Neuronal stem cell (in vitro differentiated cells): ENCODE data around the gene PDE6G.

Experiments used
- DNase-seq: peaks from one replicate; pipeline ENCODE4 v3.0.0-alpha.2; 2013; ENCODE audit warnings: low spot score
- H2AFZ ChIP-seq: one replicate; pipeline ENCODE4 v1.6.1; 2013; ENCODE audit warnings: mild to moderate bottlenecking, low read length, inconsistent platforms
- H2AK5ac ChIP-seq: 2 replicates; pipeline ENCODE4 v1.6.1; 2013; ENCODE audit warnings: low read depth, mild to moderate bottlenecking, inconsistent platforms, low read length, moderate library complexity, mixed read lengths
- H2BK120ac ChIP-seq: 2 replicates; pipeline ENCODE4 v1.6.1; 2013; ENCODE audit warnings: low read depth, mild to moderate bottlenecking, inconsistent platforms, low read length, moderate library complexity, mixed read lengths
- H2BK12ac ChIP-seq: one replicate; pipeline ENCODE4 v1.6.1; 2013; ENCODE audit warnings: low read length, inconsistent platforms
- H2BK15ac ChIP-seq: 2 replicates; pipeline ENCODE4 v1.6.1; 2013; ENCODE audit warnings: mild to moderate bottlenecking, low read length, inconsistent platforms, mixed read lengths
- H2BK5ac ChIP-seq: one replicate; pipeline ENCODE4 v1.6.1; 2013; ENCODE audit warnings: inconsistent platforms, mild to moderate bottlenecking, low read length, moderate library complexity
- H3K14ac ChIP-seq: one replicate; pipeline ENCODE4 v1.6.1; 2013; ENCODE audit warnings: low read length, inconsistent platforms
- H3K18ac ChIP-seq: 2 replicates; pipeline ENCODE4 v1.6.1; 2013; ENCODE audit warnings: low read length, inconsistent platforms
- H3K23ac ChIP-seq: 2 replicates; pipeline ENCODE4 v1.6.1; 2013; ENCODE audit warnings: low read depth, mild to moderate bottlenecking, mixed read lengths, low read length, inconsistent platforms; ENCODE audit not compliant: poor library complexity
- H3K27ac ChIP-seq: replicated peaks from 3 replicates; pipeline ENCODE4 v1.5.1; 2013; ENCODE audit warnings: low read length, inconsistent platforms
- H3K27me3 ChIP-seq, 3 experiments: 2 replicates each; pipeline ENCODE4 v1.6.1; 2013; ENCODE audit warnings: low read length in 3 of 3, mild to moderate bottlenecking in 2 of 3, inconsistent platforms in 1 of 3, low read depth in 1 of 3, mixed read lengths in 1 of 3, moderate library complexity in 1 of 3; ENCODE audit not compliant: control insufficient read depth in 3 of 3, insufficient read depth in 3 of 3
- H3K36me3 ChIP-seq, 2 donors: replicated peaks in 1 of 2; 2 replicates each; pipeline ENCODE4 v1.6.1; 2013; ENCODE audit warnings: low read length in 2 of 2; ENCODE audit not compliant: control insufficient read depth in 2 of 2, insufficient read depth in 2 of 2
- H3K4ac ChIP-seq: 2 replicates; pipeline ENCODE4 v1.6.1; 2013; ENCODE audit warnings: inconsistent platforms, mild to moderate bottlenecking, low read length, moderate library complexity
- H3K4me1 ChIP-seq, 2 donors: 1 replicate in 1 of 2; 2 replicates in 1 of 2; pipeline ENCODE4 v1.6.1; 2013; ENCODE audit warnings: low read length in 2 of 2, low read depth in 1 of 2; ENCODE audit not compliant: control insufficient read depth in 2 of 2, insufficient read depth in 1 of 2
- H3K4me2 ChIP-seq: one replicate; pipeline ENCODE4 v1.6.1; 2013; ENCODE audit warnings: mild to moderate bottlenecking, low read length, inconsistent platforms; ENCODE audit not compliant: insufficient read depth, poor library complexity, severe bottlenecking
- H3K4me3 ChIP-seq, 2 donors: 2 replicates each; pipeline ENCODE4 v1.5.1; 2013; ENCODE audit warnings: low read length in 2 of 2, mild to moderate bottlenecking in 2 of 2, inconsistent platforms in 1 of 2, moderate library complexity in 1 of 2
- H3K79me1 ChIP-seq: one replicate; pipeline ENCODE4 v1.6.1; 2013; ENCODE audit warnings: low read depth, mild to moderate bottlenecking, inconsistent platforms, low read length, moderate library complexity
- H3K9ac ChIP-seq: one replicate; pipeline ENCODE4 v1.6.1; 2013; ENCODE audit warnings: mild to moderate bottlenecking, low read depth, low read length, inconsistent platforms; ENCODE audit not compliant: poor library complexity
- H3K9me3 ChIP-seq, 2 donors: replicated peaks in 1 of 2; 2 replicates each; pipeline versions ENCODE3 to v1.6.1; 2013; ENCODE audit warnings: low read length in 2 of 2, mild to moderate bottlenecking in 2 of 2, inconsistent platforms in 1 of 2, low read depth in 1 of 2, mixed read lengths in 1 of 2, moderate library complexity in 1 of 2; ENCODE audit not compliant: control insufficient read depth in 2 of 2, insufficient read depth in 1 of 2
- H4K8ac ChIP-seq: one replicate; pipeline ENCODE4 v1.6.1; 2013; ENCODE audit warnings: low read depth, mild to moderate bottlenecking, inconsistent platforms, low read length, moderate library complexity
- H4K91ac ChIP-seq: one replicate; pipeline ENCODE4 v1.6.1; 2013; ENCODE audit warnings: low read length, low read depth, mild to moderate bottlenecking, inconsistent platforms; ENCODE audit not compliant: poor library complexity
- WGBS, 2 donors: extraction: QIAGEN DNeasy Blood & Tissue Kit; methylation state at CpG; one replicate each; pipeline ENCODE4 v1.1.7; 2013; ENCODE audit warnings: missing lambda C conversion rate in 2 of 2, mixed read lengths in 1 of 2; ENCODE audit not compliant: insufficient read length in 2 of 2, insufficient replicate concordance in 1 of 2; ENCODE audit errors: extremely low coverage in 2 of 2; 5-methylcytosine and 5-hydroxymethylcytosine counted together

The PDE6G gene

DNA sequence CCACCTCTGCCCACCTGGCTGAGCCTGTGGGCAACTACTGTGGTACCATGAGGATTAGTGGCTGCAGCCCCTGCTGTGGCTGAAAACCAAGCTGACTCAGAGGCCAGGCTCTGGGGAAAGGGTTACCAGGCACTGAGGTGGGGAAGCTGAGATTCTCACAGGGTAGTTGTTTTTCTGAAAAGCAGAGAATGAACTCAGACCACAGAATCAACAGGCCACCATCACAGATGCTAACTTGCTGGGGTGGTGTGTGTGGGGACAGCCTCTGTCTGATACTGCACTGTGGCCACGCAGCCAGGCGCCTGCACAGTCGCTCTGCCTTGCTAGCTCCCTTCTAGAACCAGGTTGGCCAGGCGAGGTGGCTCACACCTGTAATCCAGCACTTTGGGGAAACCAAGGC, 48.3 kb downstream of the PDE6G start:
- Histone ChIP-seq H3K14ac (no peak overlapping the region), H4K8ac (no peak overlapping the region), H3K27ac (no peak overlapping the region), H3K79me1 (peaks cover 2% of the 10 kb centered on the region), H3K4me3 (no peak overlapping the region), H3K9ac (no peak overlapping the region), H2AK5ac (no peak overlapping the region), H3K4me1 (no peaks in the 10 kb centered on the region), H3K4me2 (no peak overlapping the region), H4K91ac (no peak overlapping the region), H3K18ac (no peak overlapping the region), H2BK120ac (no peak overlapping the region), H2BK5ac (no peak overlapping the region), H2BK15ac (no peak overlapping the region), H3K36me3 (peaks cover 44 to 89% of the 10 kb centered on the region in 2 donors), H2AFZ (no peak overlapping the region), H3K27me3 (no peaks in the 10 kb centered on the region), H3K9me3 (no peaks in the 10 kb centered on the region), H3K23ac (no peak overlapping the region), H2BK12ac (no peak overlapping the region), H3K4ac (no peak overlapping the region)
- no CpG with 5 or more reads among the region's 4 CpGs for WGBS, 2 donors
- no peak for DNase-seq

DNA sequence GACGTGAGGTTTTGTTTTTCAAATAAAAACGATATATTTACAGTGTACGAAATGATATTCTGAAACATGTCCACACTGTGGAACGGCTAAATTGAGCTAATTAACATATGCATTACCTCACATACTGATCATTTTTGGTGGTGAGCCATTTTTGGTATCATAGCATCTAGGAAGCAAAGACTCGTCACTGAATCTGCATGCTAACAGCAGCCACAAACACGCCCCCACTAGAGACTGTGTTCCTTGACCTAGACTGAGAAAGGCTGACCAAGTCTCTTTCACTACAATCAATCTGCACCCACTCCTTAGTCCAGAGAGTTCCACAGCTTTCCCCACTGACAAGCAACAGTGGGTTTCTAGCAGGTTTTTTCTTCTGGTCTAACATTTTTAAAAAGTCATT, 48.9 kb downstream of the PDE6G start:
- no peaks in the 10 kb centered on the region for H3K9me3 ChIP-seq
- no peak overlapping the region for H2BK120ac ChIP-seq
- no peak overlapping the region for H3K4me2 ChIP-seq
- no peak overlapping the region for H3K27ac ChIP-seq
- no peak for DNase-seq
- H2BK12ac ChIP-seq, result no peak overlapping the region
- no peak overlapping the region for H2BK15ac ChIP-seq
- no peak overlapping the region for H3K9ac ChIP-seq
- no peak overlapping the region for H2AK5ac ChIP-seq
- no peak overlapping the region for H3K14ac ChIP-seq
- no peak overlapping the region for H2AFZ ChIP-seq
- no peak overlapping the region for H3K4ac ChIP-seq
- no CpG with 5 or more reads among the region's 6 CpGs for WGBS, 2 donors
- no peak overlapping the region for H4K8ac ChIP-seq
- no peaks in the 10 kb centered on the region for H3K27me3 ChIP-seq
- no peak overlapping the region for H3K4me3 ChIP-seq
- H3K23ac ChIP-seq, result no peak overlapping the region
- H3K36me3 ChIP-seq, result peaks cover 40 to 89% of the 10 kb centered on the region in 2 donors
- H2BK5ac ChIP-seq, result no peak overlapping the region
- H3K4me1 ChIP-seq, result no peaks in the 10 kb centered on the region
- H3K18ac ChIP-seq, result no peak overlapping the region
- H3K79me1 ChIP-seq, result peaks cover 2% of the 10 kb centered on the region
- H4K91ac ChIP-seq, result no peak overlapping the region

DNA sequence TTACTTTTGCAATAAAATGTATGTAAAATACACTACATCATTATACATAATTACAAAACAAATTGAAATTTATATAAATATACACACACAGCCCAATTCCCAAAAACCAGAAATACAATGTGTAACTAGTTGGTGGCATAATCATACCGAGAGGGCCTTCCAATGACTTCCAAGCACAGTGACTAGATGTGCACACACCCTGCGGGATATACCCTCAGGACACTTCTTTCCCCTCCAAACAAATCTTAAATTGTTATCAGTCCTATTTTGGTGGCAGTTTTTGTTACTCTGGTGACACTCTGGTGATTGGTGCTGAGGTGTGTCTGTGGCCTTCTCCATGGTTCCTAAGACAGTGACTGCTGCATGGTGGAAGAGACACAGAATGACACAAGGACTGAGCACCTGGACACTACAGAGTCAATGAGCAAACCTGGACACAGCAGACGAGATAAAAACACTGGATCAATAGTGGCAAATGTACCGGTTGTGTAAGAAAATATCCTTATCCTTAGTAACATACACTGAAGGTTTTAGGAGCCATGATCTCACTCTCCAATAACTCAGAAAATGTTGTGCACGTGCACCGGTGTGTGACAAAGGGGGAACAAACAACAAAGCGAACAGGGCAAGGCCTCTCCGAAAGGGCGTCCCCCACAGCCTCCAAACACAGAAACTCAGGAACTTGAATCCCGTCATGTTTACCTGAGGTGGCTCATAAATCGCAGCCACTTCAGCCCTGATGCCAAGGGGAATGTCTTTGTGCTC, 52.3 kb downstream of the PDE6G start:
- Histone ChIP-seq H4K8ac (no peak overlapping the region), H3K14ac (no peak overlapping the region), H3K4me3 (no peak overlapping the region), H3K4me1 (no peaks in the 10 kb centered on the region), H3K9me3 (no peaks in the 10 kb centered on the region), H2BK12ac (no peak overlapping the region), H3K23ac (no peak overlapping the region), H3K4me2 (no peak overlapping the region), H3K18ac (no peak overlapping the region), H3K27me3 (no peaks in the 10 kb centered on the region), H2BK120ac (no peak overlapping the region), H2AFZ (no peak overlapping the region), H3K4ac (no peak overlapping the region), H4K91ac (no peak overlapping the region), H2AK5ac (no peak overlapping the region), H3K36me3 (peaks cover 42 to 94% of the 10 kb centered on the region in 2 donors), H2BK5ac (no peak overlapping the region), H3K79me1 (peaks cover 2% of the 10 kb centered on the region), H2BK15ac (no peak overlapping the region), H3K27ac (no peak overlapping the region), H3K9ac (no peak overlapping the region)
- WGBS, 2 donors, result no CpG with 5 or more reads among the region's 11 CpGs
- DNase-seq, result no peak

DNA sequence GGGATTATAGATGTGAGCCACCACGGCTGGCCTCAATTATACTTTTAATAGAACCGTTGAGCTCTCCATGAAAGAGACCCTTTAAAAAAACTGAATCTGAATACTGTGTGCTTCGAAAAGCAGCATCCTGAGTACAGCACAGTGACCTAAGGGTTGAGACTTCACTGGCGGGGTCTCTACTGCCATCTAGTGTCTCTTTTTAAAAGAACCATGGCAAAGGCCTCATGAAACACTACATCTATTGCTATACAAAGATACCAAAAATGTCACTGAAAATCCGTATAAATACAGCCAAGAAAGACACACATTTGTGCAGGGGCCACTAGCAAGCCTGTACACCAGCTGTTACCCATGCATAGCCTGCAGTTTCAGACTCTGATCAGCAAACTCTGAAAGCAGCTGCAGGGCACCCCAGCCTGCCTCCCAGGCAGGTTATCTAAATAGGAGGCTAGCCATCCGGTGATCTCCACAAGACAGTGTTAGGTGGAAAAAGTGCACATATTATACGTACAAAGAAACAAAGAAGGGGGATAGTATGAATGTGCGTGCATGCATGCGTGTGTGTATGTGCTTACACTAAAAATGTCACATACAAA, 54.7 kb downstream of the PDE6G start:
- DNase-seq, result peak; percentile 55
- Histone ChIP-seq H2BK15ac (no peak overlapping the region), H3K9ac (no peak overlapping the region), H3K4me3 (no peak overlapping the region), H2BK120ac (no peak overlapping the region), H3K27ac (no peak overlapping the region), H3K23ac (no peak overlapping the region), H2AFZ (no peak overlapping the region), H2AK5ac (no peak overlapping the region), H3K9me3 (no peaks in the 10 kb centered on the region), H3K4me2 (no peak overlapping the region), H4K91ac (no peak overlapping the region), H3K18ac (no peak overlapping the region), H3K4me1 (no peaks in the 10 kb centered on the region), H3K27me3 (no peaks in the 10 kb centered on the region), H3K79me1 (peaks cover 3% of the 10 kb centered on the region), H3K4ac (no peak overlapping the region), H3K36me3 (peaks cover 38 to 92% of the 10 kb centered on the region in 2 donors), H4K8ac (no peak overlapping the region), H2BK5ac (no peak overlapping the region), H3K14ac (no peak overlapping the region), H2BK12ac (no peak overlapping the region)
- no CpG with 5 or more reads among the region's 9 CpGs for WGBS, 2 donors
